GM19324 (cell line): ENCODE results near the gene SCAMP1.

Source experiments
- ATAC-seq: cut with Tn5 transposase; IDR thresholded peaks from one replicate; pipeline ENCODE4 v1.9.1; 2021; ENCODE audit warnings: mild to moderate bottlenecking, moderate library complexity; ENCODE audit not compliant: unreplicated experiment, low FRiP score

The SCAMP1 gene

GRCh38 chr5:78490709-78491485 is 130.5 kb downstream of the SCAMP1 start:
- ATAC-seq, result no peak

- ATAC-seq, result no peak
Observed at GRCh38 chr5:78492224-78492623, 131.8 kb downstream of the SCAMP1 start.

- no peak for ATAC-seq
Observed at GRCh38 chr5:78492650-78493049, 132.2 kb downstream of the SCAMP1 start.

GRCh38 chr5:78495800-78496199 is 135.4 kb downstream of the SCAMP1 start:
- no peak for ATAC-seq

- no peak for ATAC-seq
Observed at GRCh38 chr5:78496373-78496772, 136.0 kb downstream of the SCAMP1 start.

- ATAC-seq, result peak; percentile 46
Observed at GRCh38 chr5:78497573-78498533, 137.4 kb downstream of the SCAMP1 start.

- ATAC-seq, result no peak
Observed at GRCh38 chr5:78499485-78499884, 139.1 kb downstream of the SCAMP1 start.

GRCh38 chr5:78500028-78500427 is 139.6 kb downstream of the SCAMP1 start:
- ATAC-seq, result no peak

GRCh38 chr5:78500871-78501270 is 140.5 kb downstream of the SCAMP1 start:
- ATAC-seq, result no peak

GRCh38 chr5:78501411-78502352 is 141.3 kb downstream of the SCAMP1 start:
- no peak for ATAC-seq

- no peak for ATAC-seq
Observed at GRCh38 chr5:78503958-78504653, 143.7 kb downstream of the SCAMP1 start.

- no peak for ATAC-seq
Observed at GRCh38 chr5:78504704-78505677, 144.6 kb downstream of the SCAMP1 start.

- no peak for ATAC-seq
Observed at GRCh38 chr5:78505860-78506259, 145.4 kb downstream of the SCAMP1 start.

- no peak for ATAC-seq
Observed at GRCh38 chr5:78506261-78507024, 146.0 kb downstream of the SCAMP1 start.

GRCh38 chr5:78507531-78507930 is 147.1 kb downstream of the SCAMP1 start:
- no peak for ATAC-seq

- no peak for ATAC-seq
Observed at GRCh38 chr5:78508186-78508765, 147.9 kb downstream of the SCAMP1 start.

GRCh38 chr5:78509145-78509865 is 148.9 kb downstream of the SCAMP1 start:
- ATAC-seq, result no peak
